A549 (cell line): Measurements from ENCODE around the gene UNC13B. TPM values are rescaled to one million over a fixed set of nuclear protein-coding genes. Genes with fewer than 3 reads are reported as not detected.

Experiments
- ATAC-seq, 2 experiments: fragments of 200-7000 bp in 1 of 2; fragments of >200 bp in 1 of 2; cut with Nextera tagmentation in 1 of 2; cut with Tn5 transposase in 1 of 2; 3 replicates each; pipeline versions ENCODE4 v1.8.0 to v1.9.1; 2018 to 2020; ENCODE audit warnings: mild to moderate bottlenecking in 1 of 2, moderate library complexity in 1 of 2
- CTCF ChIA-PET: fragments of 300-600 bp; sonication (Branson Sonifier 250); formaldehyde crosslinking; extraction: SDS; loops from one replicate; lab custom pipeline; 2021; ENCODE audit warnings: antibody characterized with exemption, inconsistent platforms; lab: Yijun Ruan, JAX
- POLR2A ChIA-PET: fragments of 350-600 bp; formaldehyde crosslinking; extraction: SDS; loops from one replicate; lab custom pipeline; 2021; ENCODE audit warnings: antibody characterized with exemption, inconsistent platforms; lab: Yijun Ruan, JAX
- DNase-seq, 2 experiments: peaks; one replicate each; pipeline versions ENCODE4 v3.0.0 to v3.0.0-alpha.2; 2011 to 2016; ENCODE audit warnings: low read depth in 1 of 2, low spot score in 1 of 2
- FAIRE-seq: peaks from 2 replicates; lab custom pipeline; 2011; peaks lifted over from hg19 to GRCh38; lab: Jason Lieb, UNC
- H3K27ac ChIP-seq, 2 experiments: fragments of >200 bp; sonication (Bioruptor Twin); formaldehyde crosslinking; 3 replicates each; pipeline ENCODE4 v1.5.1; 2016 to 2017
- H3K4me1 ChIP-seq: fragments of >200 bp; sonication (Bioruptor Twin); formaldehyde crosslinking; 3 replicates; pipeline ENCODE4 v1.6.1; 2016
- H3K4me2 ChIP-seq: fragments of >200 bp; sonication (Bioruptor Twin); formaldehyde crosslinking; 3 replicates; pipeline ENCODE4 v1.6.1; 2016
- H3K4me3 ChIP-seq: fragments of >200 bp; sonication (Bioruptor Twin); formaldehyde crosslinking; 3 replicates; pipeline ENCODE4 v1.5.1; 2016
- H3K9me3 ChIP-seq: fragments of >200 bp; sonication (Bioruptor Twin); formaldehyde crosslinking; 3 replicates; pipeline ENCODE4 v1.6.1; 2016
- CBX8 ChIP-seq: fragments of 200-600 bp; sonication (generic); IDR thresholded peaks from 2 replicates; pipeline ENCODE4 v1.6.1; 2016
- CTCF ChIP-seq: fragments of >200 bp; sonication (Bioruptor Twin); formaldehyde crosslinking; IDR thresholded peaks from 3 replicates; pipeline ENCODE4 v1.5.1; 2016
- EHMT2 ChIP-seq: fragments of 200-600 bp; sonication (generic); IDR thresholded peaks from 2 replicates; pipeline ENCODE4 v1.6.1; 2016; ENCODE audit warnings: antibody characterized with exemption, low read depth, mild to moderate bottlenecking, moderate library complexity
- EP300 ChIP-seq, 2 experiments: fragments of >200 bp; sonication (Bioruptor Twin); formaldehyde crosslinking; IDR thresholded peaks; 2 replicates in 1 of 2; 3 replicates in 1 of 2; pipeline ENCODE4 v1.6.1; 2016 to 2017
- FOSL2 ChIP-seq, 2 experiments: fragments of 450-650 bp in 1 of 2; fragments of >200 bp in 1 of 2; sonication (Bioruptor Twin) in 1 of 2; formaldehyde crosslinking; IDR thresholded peaks; 2 replicates each; pipeline versions ENCODE4 v1.5.0 to v1.6.1; 2016 to 2020; ENCODE audit warnings: mild to moderate bottlenecking in 1 of 2, moderate library complexity in 1 of 2
- KDM5A ChIP-seq: fragments of 200-600 bp; sonication (generic); IDR thresholded peaks from 2 replicates; pipeline ENCODE4 v1.6.1; 2016; ENCODE audit warnings: antibody characterized with exemption, mild to moderate bottlenecking
- MAX ChIP-seq: IDR thresholded peaks from 2 replicates; pipeline ENCODE4 v1.6.1; 2012
- PHF8 ChIP-seq: fragments of 200-600 bp; sonication (generic); IDR thresholded peaks from 2 replicates; pipeline ENCODE4 v1.6.1; 2016; ENCODE audit warnings: low read depth, mild to moderate bottlenecking, antibody characterized with exemption, moderate library complexity, borderline replicate concordance
- RAD21 ChIP-seq, 2 experiments: fragments of >200 bp in 1 of 2; sonication (Bioruptor Twin) in 1 of 2; formaldehyde crosslinking in 1 of 2; IDR thresholded peaks in 1 of 2; conservative IDR thresholded peaks in 1 of 2; 2 replicates in 1 of 2; 3 replicates in 1 of 2; pipeline ENCODE4 v1.6.1; 2012 to 2018; ENCODE audit warnings: inconsistent platforms in 1 of 2
- RFX5 ChIP-seq: fragments of 450-650 bp; IDR thresholded peaks from 2 replicates; pipeline ENCODE4 v1.7.1; 2014; ENCODE audit warnings: antibody characterized with exemption, mild to moderate bottlenecking, moderate library complexity
- SMC3 ChIP-seq: fragments of >200 bp; sonication (Bioruptor Twin); formaldehyde crosslinking; IDR thresholded peaks from 3 replicates; pipeline ENCODE4 v1.6.1; 2018; ENCODE audit warnings: inconsistent platforms
- TP53 ChIP-seq: fragments of 250-450 bp; sonication (Bioruptor Pico); IDR thresholded peaks from 2 replicates; pipeline ENCODE4 v1.5.0; 2021; ENCODE audit warnings: mild to moderate bottlenecking, moderate library complexity
- ZSCAN20 ChIP-seq: fragments of 250-450 bp; sonication (Bioruptor Pico); IDR thresholded peaks from 2 replicates; pipeline ENCODE4 v1.8.0; 2022; ENCODE audit warnings: mild to moderate bottlenecking, moderate library complexity
- WGBS: methylation state at CpG from one replicate; pipeline ENCODE4 v1.1.6; 2017; ENCODE audit errors: missing lambda C conversion rate; 5-methylcytosine and 5-hydroxymethylcytosine counted together
- polyA plus RNA-seq, 4 experiments: library from polyadenylated mRNA; depleted of rRNA in 3 of 4; stranded (reverse); fragments of >200 nt; fragmentation: RNase III in 1 of 4; extraction: RNeasy Plus Mini Kit Qiagen cat#74134 plus additional on column Dnase treatment in 1 of 4; gene quantifications; 2 replicates in 3 of 4; 3 replicates in 1 of 4; pipeline ENCODE4 v1.2.3, GENCODE V29; 2011 to 2017

UNC13B gene
- polyA plus RNA-seq, 2 of the 4 experiments (the other 2 are of a cell fraction): 9.9 to 17.8 TPM

- DNase-seq (no peak), ATAC-seq (peak; percentile 40 to 49), FAIRE-seq (no peak)
- H3K9me3 ChIP-seq: no peaks in the 10 kb centered on the region
- CTCF ChIA-PET: interaction anchor here (0.5 to 15.8 kb wide), 40 partner anchors 10 to 615 kb away, joined by 3 to 129 read pairs (median 4); partner anchors contain the start of genes PIGO, TLN1 and UNC13B
- peak overlapping the region; percentile 92 for H3K4me2 ChIP-seq
- H3K27ac ChIP-seq: peak overlapping the region; percentile 71 to 86
- peaks cover 31% of the 10 kb centered on the region for H3K4me1 ChIP-seq
- TF ChIP-seq EP300 (IDR thresholded peaks at IDR 0.05) (no peak), PHF8 (0 out of 2 replicates have a peak, but pooled peaks have one; percentile 28), KDM5A (peak; percentile 65; the same call in 1 of the 2 replicates)
- TF ChIP-seq, all 56 proteins: peak for 2
- POLR2A ChIA-PET: interaction anchor here (0.8 to 2.2 kb wide), 10 partner anchors 20 to 488 kb away, joined by 3 to 12 read pairs (median 5); partner anchors contain the start of genes FANCG, PIGO, RUSC2 and TESK1
- WGBS: 2% methylated on average over 12 of the region's 12 CpGs
- H3K4me3 ChIP-seq: peak overlapping the region; percentile 48
These were observed 45.3 kb upstream of the UNC13B start for GRCh38 chr9:35116539-35116897.

DNA sequence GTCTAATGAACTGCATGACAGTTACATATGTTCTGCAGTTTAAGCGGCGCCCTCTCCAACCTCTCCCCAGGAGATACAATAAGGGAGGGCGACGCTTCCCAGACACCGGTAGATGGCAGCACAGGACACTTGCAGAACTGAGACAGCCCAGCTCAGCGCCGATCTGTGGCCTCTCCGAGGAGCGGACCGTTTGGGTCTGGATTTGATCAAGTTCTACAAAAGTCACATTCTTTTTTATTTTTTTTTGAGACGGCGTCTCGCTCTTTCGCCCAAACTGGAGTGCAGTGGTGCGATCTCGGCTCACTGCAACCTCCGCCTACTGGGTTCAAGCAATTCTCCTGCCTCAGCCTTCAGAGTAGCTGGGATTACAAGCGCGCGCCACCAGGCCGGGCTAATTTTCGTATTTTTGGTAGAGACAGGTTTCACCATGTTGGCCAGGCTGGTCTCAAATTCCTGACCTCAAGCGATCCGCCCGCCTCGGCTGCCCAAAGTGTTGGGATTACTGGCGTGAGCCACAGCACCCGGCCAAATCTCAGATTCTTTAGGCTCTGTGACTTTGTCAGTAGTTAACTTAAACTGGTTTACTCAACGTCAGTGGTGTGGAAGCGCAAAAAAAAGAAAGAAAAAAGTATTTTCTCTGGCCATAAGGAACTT is 44.8 kb upstream of the UNC13B start:
- Histone ChIP-seq H3K4me3 (peak overlapping the region; percentile 48), H3K27ac (peak overlapping the region; percentile 44 to 71; a peak in 4 of 6 replicates), H3K4me2 (peak overlapping the region; percentile 92), H3K9me3 (no peaks in the 10 kb centered on the region), H3K4me1 (peaks cover 27% of the 10 kb centered on the region)
- peak; percentile 65 to 83 for ATAC-seq
- TF ChIP-seq RAD21 (conservative IDR thresholded peaks at IDR 0.05 in 1 of 2, IDR thresholded peaks at IDR 0.05 in 1 of 2) (peak; percentile 94 to 96), SMC3 (peak; percentile 94), FOSL2 (IDR thresholded peaks at IDR 0.05) (no peak), FOSL2 (CRISPR knock-in tag; IDR thresholded peaks at IDR 0.05) (no peak), CTCF (peak; percentile 98)
- FAIRE-seq: no peak
- 38% methylated on average over 30 of the region's 30 CpGs for WGBS
- CTCF ChIA-PET: interaction anchor here (0.6 to 15.8 kb wide), 49 partner anchors 10 to 613 kb away, joined by 3 to 129 read pairs (median 3); partner anchors contain the start of genes PIGO and UNC13B
- POLR2A ChIA-PET: interaction anchor here (0.8 to 2.2 kb wide), 5 partner anchors 37 to 488 kb away, joined by 3 to 8 read pairs (median 3); partner anchors contain the start of genes FANCG, TESK1 and UNC13B
- DNase-seq: peak; percentile 90 to 93

DNA sequence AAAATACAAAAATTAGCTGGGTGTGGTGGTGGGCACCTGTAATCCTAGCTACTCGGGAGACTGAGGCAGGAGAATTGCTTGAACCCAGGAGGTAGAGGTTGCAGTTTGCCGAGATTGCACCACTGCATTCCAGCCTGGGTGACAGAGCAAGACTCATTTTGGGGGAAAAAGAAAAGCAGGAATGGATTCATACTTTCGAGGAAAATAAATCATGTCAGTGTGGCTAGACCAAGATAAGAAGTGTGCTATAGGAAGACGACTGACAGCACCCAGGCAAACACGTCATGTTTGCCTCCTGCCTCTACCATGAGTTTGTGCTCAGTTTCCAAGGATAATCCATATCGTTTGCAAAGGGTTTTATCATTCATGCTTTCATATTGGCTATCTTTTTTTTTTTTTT is 26.9 kb upstream of the UNC13B start:
- POLR2A ChIA-PET: no interaction called here
- no peaks in the 10 kb centered on the region for H3K4me1 ChIP-seq
- DNase-seq (no peak), FAIRE-seq (no peak), ATAC-seq (no peak)
- H3K9me3 ChIP-seq: peaks cover 18% of the 10 kb centered on the region; the same call in 1 of the 3 replicates
- no peak overlapping the region for H3K4me2 ChIP-seq
- TF ChIP-seq MAX: no peak
- no peak for TF ChIP-seq CBX8
- no peak for TF ChIP-seq ZSCAN20 (CRISPR knock-in tag)
- whole genome bisulfite sequencing: 44% methylated on average over 6 of the region's 6 CpGs
- no peak overlapping the region for H3K4me3 ChIP-seq
- H3K27ac ChIP-seq: no peak overlapping the region
- CTCF ChIA-PET: interaction anchor here (1.2 to 1.5 kb wide), 2 partner anchors 10 to 18 kb away, joined by 3 to 5 read pairs; no protein-coding TSS in a partner anchor

GRCh38 chr9:35135988-35136387 is 25.8 kb upstream of the UNC13B start:
- CTCF ChIA-PET: interaction anchor here (0.6 to 1.5 kb wide), 6 partner anchors 11 to 335 kb away, joined by 3 to 5 read pairs (median 3); no protein-coding TSS in a partner anchor
- Histone ChIP-seq H3K4me1 (no peaks in the 10 kb centered on the region), H3K4me3 (no peak overlapping the region), H3K27ac (no peak overlapping the region), H3K9me3 (peaks cover 21% of the 10 kb centered on the region), H3K4me2 (no peak overlapping the region)
- POLR2A ChIA-PET: interaction anchor here (1.3 kb wide), 1 partner anchor 26 kb away, joined by 6 read pairs; the partner anchor contains the start of gene UNC13B
- ATAC-seq: no peak
- DNase-seq: no peak
- WGBS: 76% methylated on average over 7 of the region's 7 CpGs
- TF ChIP-seq EHMT2 (no peak), TP53 (CRISPR knock-in tag) (no peak), RFX5 (no peak)
- FAIRE-seq: no peak
